CD4-positive, alpha-beta T cell treated with Interleukin-17A for 1 hour (primary cell): ENCODE data around the gene PPIG.
"Not testable (repeated sequence)": the region's sequence is repeated elsewhere in the genome, so short reads cannot be mapped to it uniquely, and the experiment has no call there.

Experiments used
- DNase-seq: peaks from one replicate; pipeline ENCODE4 v3.0.0-alpha.2; 2020

PPIG gene

DNA sequence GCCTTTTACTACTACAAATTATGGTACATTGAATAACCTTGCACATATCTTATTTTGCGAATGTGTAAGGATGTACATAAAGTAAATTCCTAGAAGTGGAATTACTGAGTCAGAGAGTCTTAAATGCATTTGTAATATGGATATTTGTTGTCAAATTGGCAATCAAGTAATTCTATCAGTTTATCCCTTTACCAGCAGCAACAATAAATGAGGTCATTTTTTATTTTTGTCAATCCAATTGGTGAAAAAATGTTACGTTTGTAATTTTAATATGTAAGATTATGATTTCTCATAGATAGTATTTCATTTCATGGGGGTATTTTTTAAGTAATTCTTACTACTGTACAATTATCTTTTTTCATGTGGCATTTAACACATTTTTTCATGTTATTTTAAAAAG is 14.8 kb downstream of the PPIG start:
- no peak for DNase-seq

DNA sequence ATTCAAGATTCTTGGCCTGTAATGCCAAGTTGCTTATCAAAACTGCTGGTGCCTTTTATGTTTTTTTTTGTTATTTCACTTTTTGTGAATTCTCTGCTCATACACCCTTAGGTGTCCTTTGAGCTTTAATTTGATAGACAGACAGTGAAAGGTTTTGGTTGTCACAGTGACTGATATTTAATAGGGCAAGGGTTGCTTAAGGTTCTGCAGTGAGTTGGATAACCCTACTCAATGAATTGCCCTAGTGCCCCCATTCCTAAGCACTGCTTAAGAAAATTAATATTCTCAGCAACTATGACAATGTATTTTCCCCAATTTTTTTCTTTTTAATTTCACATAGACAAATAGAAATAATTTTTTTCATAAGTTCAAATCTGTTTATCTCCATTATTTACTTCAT is 15.4 kb downstream of the PPIG start:
- no peak for DNase-seq

- no peak for DNase-seq
These were observed 25.1 kb downstream of the PPIG start for GRCh38 chr2:169609264-169609663.

DNA sequence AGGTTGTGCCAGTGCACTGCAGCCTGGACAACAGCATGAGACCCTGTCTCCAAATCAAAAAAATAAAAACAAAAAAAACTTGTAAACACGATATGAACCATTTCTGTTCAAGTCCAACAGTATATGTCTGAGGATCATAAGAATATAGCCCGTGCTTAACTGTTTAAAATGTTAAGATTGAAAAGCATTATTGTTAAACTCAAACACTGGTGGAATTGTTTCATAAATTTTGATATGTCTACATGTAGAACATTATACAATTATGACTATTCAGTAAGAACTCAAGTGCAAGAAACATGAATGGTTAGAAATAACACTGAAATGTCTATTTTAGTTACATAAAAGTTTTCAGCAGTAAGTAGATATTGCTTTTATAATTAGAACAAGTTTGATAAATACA is 29.7 kb downstream of the PPIG start:
- no peak for DNase-seq

GRCh38 chr2:169615982-169616381 is 31.8 kb downstream of the PPIG start:
- DNase-seq = not testable (repeated sequence)

GRCh38 chr2:169619946-169620345 is 35.8 kb downstream of the PPIG start:
- DNase-seq = no peak

DNA sequence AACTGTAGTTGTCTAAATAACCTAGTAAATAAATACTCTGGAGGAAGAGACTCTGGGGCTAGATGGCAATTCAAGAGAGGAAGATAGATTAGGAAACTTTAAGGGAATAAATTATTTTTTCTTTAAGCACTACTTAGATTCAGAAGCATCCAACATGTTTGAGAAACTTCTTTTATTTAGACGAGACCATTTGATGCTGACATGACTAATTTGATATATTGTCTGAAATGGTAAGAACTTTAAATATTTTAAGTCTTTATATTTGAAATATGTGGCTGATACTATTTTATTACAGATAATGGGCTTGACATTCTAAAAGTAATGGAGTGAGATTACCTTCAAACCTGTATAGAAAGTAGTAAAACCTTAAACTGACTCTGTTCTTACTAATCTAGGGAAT is 36.4 kb downstream of the PPIG start:
- no peak for DNase-seq

DNA sequence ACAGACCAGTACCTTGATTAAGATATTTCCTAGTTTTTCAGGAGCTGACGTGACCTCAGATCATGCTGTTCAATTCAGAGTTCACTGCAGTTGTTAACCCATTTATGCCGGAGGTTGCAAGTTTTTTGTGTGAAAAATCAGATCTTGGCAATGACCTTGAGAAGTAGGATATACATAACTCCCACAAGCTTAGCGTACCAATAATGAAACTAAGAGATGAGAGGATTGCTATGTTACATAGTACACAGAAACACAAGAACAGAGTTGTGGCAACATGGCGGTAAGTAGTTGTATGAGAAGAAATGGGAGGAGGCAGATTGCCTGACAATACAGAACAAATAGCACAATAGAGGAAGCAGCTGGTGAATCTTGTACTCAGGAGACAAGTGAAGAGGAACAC is 39.1 kb downstream of the PPIG start:
- DNase-seq = no peak

DNA sequence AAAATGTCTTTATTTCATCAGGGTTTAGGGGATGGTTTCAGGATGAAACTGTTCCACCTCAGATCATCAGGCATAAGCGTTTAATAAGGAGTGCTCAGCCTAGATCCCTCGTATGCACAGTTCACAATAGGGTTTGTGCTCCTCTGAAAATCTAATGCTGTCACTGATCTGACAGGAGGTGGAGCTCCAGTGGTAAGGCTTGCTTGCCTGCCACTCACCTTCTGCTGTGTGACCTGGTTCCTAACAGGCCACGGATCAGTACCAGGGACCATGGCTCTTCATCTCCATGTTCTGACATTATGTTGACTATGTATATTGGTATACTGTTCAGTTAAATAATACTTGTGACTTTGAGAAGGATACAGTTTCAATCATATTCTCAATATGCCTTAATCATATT is 41.6 kb downstream of the PPIG start:
- DNase-seq = no peak

DNA sequence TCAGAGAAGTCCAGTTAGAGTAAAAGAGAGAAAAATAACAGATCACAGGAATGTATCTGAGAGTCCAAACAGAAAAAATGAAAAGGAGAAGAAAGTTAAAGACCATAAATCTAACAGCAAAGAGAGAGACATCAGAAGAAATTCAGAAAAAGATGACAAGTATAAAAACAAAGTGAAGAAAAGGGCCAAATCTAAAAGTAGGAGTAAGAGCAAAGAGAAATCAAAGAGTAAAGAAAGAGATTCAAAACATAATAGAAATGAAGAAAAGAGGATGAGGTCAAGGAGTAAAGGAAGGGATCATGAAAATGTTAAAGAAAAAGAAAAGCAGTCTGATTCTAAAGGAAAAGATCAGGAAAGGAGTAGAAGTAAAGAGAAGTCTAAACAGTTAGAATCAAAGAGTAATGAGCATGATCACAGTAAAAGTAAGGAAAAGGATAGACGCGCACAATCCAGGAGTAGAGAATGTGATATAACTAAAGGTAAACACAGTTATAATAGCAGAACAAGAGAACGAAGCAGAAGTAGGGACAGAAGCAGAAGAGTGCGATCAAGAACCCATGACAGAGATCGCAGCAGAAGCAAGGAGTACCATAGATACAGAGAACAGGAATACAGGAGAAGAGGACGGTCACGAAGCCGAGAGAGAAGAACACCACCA is 52.4 kb downstream of the PPIG start:
- DNase-seq = no peak

DNA sequence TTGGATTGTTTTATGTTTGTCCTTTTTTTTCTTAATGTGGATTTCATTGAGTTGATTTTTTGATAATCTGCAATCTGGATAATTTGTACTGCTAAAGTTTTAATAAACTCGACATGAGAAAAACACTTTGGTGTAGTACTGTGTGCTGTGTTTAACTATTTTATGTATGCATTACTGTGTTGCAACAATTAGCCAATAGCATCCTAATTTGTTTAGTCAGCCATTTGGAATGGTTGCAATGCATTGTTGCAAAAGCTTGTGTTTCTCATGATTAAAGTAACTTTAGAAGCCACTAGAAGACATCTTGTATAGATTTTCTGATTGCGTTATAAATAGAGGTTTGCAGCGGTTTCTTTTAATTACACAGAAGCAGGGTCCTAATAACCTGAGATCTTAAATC is 53.5 kb downstream of the PPIG start:
- no peak for DNase-seq

DNA sequence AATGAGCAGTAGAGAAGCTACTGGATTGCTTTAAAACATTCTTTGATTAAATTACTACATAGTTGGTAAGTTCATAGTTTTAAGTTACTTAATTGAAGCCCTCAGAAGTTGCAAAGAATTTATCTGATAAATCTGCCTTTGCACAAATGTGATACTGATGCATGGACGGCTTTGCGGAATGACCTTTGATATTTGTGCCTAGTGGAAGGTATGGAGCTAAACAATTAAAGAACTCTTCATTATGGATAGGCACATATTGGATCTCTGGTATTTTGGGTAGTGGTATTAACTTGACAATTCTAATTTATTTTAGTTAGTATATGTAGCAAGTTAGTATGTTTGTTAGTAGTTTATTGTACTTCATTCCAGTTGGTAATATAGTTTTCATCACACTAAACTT is 56.0 kb downstream of the PPIG start:
- no peak for DNase-seq

- no peak for DNase-seq
These were observed 57.3 kb downstream of the PPIG start for GRCh38 chr2:169641464-169641863.

- DNase-seq = no peak
These were observed 60.0 kb downstream of the PPIG start for GRCh38 chr2:169644173-169644572.

DNA sequence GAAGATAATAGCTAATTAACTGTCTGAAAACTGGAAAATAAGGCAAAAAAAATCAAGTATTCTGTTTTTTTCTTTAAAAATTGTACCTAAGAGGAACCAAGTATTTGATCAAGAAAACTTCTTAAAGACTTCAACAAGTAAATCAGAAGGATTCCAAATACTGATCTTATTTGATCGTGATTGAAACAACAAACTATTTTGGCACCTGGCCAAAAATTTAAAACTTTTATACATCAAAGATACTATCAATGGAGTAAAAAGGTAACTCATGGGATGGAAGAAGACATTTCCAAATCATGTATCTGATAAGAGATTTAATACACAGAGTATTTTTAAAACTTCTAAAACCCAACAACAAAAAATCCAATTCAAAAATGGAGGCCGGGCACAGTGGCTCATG is 63.3 kb downstream of the PPIG start:
- DNase-seq = no peak

- no peak for DNase-seq
These were observed 65.1 kb downstream of the PPIG start for GRCh38 chr2:169649278-169649677.

DNA sequence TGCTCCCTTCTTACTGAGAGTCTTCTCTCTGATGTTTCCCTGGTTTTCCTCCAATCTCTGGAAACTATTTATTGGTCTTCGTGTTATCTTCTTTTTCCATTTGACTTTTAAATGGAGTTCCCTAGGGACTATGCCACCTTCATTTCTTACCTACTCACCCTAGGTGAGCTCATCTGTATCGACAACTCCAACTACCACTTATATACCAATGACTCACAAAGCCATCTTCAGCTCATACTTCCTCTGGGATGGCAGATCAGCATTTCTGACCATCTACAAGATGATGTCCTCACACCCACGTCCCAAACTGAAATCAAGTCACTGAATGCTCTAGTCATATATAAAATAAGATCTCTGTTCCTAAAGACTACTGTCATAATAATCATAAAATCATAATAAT is 69.5 kb downstream of the PPIG start:
- DNase-seq = no peak

DNA sequence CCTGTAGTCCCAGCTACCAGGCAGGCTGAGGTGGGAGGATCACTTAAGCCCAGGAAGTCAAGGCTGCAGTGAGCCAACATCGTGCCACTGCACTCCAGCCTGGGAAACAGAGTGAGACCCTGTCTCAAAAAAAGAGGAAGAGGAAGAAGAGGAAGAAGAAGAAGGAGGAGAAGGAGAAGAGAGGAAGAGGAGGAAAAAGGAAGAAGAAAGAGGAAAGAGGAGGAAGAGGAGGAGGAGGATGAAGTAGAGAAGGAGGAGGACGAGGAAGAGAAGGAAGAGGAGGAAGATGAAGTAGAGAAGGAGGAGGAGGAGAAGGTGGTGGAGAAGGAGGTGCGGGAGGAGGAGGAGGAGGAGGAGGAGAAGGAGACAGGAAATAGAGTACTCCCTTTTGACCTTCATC is 72.0 kb downstream of the PPIG start:
- no peak for DNase-seq

- no peak for DNase-seq
These were observed 74.7 kb downstream of the PPIG start for GRCh38 chr2:169658877-169659276.

DNA sequence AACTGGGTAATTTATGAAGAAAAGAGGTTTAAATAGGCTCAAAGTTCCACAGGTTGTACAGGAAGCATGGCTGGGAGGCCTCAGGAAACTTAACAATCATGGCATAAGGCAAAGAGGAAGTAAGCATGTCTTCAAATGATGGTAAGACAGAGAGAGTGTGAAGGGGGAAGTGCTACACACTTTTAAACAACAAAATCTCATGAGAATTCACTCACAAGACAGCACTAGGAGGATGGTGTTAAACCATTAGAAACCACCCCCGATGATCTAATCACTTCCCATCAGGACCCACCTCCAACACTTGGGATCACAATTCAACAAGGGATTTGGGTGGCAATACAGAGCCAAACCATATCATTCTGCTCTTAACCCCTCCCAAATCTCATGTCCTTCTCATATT is 75.2 kb downstream of the PPIG start:
- no peak for DNase-seq

- no peak for DNase-seq
These were observed 77.1 kb downstream of the PPIG start for GRCh38 chr2:169661265-169661664.

- DNase-seq = no peak
These were observed 78.6 kb downstream of the PPIG start for GRCh38 chr2:169662744-169663143.

DNA sequence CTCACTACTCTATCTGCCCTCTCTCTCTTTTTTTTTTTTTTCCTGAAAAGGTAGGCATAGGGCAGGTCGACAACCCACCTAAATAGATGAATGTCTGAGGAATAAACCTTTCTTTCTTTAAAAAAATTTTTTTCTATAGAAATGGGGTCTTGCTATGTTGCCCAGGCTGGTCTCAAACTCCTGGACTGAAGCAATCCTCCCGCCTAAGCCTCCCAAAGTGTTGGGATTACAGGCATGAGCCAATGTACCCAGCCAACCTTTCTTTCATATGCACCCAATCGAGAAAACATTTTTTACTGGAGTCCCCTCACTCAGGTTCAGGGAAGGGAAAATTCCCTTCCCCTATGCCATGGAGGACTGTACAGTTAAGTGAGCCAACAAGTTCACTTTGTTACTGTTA is 79.1 kb downstream of the PPIG start:
- no peak for DNase-seq

DNA sequence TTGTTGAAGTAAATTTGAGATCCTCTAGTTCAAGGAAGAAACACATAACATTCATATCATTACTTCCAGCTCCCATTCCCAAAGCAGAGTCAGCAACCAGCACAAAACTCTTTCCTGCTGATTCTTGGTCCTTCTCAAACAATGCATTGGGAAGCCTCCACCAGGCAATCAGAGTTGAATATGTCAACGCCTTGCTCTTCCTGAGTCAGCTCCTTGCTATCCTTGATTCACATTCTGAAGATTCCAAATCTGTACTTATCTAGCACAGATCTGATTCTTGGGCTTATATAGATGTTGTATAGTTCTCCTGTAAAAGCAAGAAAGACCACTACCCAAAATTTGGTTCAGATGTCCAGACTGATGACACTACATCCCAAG is 80.4 kb downstream of the PPIG start:
- DNase-seq = no peak

DNA sequence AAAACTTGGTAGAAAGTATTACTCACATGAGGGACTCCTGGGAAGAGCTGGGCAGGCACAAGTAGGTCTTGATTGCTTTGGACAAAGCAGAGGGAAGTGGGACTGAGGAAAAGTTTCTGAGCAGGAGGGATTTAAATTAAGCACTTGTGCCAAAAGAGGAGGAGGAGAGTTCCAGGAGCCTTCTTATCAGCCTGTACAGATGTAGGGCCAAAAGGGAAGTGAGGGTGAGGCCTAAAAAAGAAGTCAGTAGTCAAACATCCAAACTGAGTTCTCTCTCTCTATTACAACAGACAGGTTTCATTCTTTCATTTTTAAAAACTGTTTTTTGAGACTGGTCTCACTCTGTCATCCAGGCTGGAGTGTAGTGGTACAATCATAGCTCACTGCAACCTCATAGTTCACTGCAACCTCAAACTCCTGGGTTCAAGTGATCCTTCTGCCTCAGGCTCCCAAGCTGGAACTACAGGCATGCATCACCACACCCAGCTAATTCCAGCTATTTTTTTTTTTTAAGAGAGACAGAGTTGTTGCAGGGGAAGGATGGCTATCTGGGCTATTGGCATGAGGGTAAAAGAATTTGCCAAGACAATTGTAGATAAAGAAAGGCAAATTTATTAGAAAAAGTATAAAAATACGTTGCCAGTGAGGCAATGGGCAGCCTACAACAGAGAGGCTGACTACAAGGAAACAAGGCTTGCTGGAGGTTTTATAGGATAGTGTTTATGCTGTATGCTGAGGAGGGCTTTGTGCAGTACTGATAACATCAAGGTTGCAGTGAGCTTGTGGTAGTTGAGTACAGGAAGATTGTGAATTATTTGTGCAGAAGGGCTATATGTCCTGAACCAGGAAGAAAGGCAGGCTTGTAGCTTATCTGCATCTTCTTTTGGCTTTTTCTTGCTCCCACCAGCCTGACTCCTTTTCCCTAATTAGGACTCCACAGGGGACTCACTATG is 81.1 kb downstream of the PPIG start:
- no peak for DNase-seq
